HK-2 (cell line): ENCODE results near the gene FBXO30.

Experiments used
- DNase-seq: peaks from one replicate; pipeline ENCODE4 v3.0.0-alpha.2; 2018; ENCODE audit not compliant: unreplicated experiment

FBXO30 gene

GRCh38 chr6:145819994-145820393 is 5.4 kb upstream of the FBXO30 start:
- no peak for DNase-seq

- DNase-seq: no peak
These were observed 4.2 kb upstream of the FBXO30 start for GRCh38 chr6:145818796-145819195.

- DNase-seq: no peak
These were observed 1.8 kb upstream of the FBXO30 start for GRCh38 chr6:145816392-145816791.

DNA sequence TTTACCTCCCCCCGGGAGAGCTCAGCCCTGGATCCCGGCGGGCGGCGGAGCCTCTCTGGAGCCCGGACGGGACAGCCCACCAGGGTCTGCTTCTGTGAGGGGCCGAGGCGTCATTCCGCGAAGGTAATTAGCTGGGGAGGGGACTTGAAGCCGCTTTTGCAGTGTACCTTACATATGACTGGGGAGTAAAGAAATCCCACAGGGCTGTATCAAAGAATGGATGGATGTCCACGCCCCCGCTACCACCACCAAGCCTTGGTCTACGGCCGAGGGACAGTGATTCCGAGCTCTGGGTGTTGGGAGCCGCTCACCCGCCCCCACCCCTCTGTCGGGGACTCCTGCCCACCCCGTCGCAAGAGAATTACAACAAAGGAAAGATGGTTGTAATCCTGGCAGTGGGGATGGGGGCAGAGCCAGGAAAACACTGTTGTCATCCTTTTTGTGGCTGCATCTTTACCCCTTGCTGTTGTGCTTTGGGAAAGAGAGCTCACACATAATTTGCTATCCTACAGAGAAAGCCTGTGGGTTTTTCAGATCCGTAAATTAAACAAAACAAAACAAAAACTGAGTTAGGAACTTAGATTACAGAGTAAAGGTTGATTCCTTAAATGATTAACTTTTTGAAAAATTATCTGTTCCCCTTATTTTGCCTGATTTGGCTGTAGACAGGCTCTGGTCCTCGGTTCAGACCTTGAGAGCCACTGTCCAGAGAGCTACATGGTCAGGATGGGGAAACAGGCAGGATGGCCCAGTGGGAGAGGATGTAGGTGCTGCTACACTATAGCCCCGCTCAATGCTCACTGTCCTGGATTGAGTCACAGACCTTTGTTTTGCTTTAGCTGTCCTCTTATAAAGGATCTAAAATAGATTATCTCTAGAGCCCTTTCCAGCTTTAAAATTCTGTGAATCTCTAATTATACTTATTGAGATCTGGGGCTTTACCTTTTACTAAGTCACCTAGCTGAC is 997 bp upstream of the FBXO30 start:
- peak; percentile 34 for DNase-seq

DNA sequence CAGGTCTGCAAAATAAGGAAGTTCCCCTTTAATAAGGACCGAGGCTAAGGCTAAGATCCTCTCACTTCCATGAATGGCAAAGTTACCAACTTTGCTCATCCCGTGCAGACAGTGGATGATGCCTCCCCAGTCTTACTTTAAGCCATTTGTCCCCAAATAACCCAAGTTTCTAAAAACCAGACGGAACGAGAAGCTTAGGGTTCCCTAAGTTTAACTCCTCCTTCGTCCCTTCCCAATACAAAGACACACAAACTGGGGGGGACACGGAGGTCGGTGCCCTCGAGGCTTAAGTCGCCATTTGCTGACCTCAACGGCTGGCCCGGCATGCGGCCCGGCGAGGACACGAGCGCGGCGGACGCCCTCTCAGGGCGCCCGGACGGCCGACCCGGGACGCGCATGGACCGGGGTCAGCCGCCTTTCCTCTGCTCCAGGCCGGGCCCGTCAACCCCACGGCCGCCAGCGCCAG is 527 bp downstream of the FBXO30 start:
- peak; percentile 37 for DNase-seq

GRCh38 chr6:145813285-145814034 is 1.1 kb downstream of the FBXO30 start:
- DNase-seq: no peak

- no peak for DNase-seq
These were observed 2.9 kb downstream of the FBXO30 start for GRCh38 chr6:145811741-145812140.

DNA sequence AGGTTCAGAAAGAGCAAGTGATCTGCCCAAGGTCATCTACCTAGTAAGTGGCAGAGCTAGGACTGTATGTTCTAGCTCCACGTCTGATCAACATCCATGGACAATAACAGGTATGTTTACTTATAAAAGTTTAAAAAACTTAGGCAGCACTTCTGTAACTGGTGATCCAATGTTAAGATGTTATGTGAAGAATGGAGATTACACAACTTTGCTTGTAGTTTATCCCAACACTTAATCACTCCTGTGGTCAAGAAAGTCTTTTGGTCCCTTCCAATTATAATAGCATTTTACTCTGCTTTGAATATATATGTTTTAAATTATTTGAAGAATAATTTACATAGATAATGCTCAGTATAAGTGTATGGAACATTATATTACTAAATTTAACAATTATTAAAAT is 4.8 kb downstream of the FBXO30 start:
- DNase-seq: no peak

DNA sequence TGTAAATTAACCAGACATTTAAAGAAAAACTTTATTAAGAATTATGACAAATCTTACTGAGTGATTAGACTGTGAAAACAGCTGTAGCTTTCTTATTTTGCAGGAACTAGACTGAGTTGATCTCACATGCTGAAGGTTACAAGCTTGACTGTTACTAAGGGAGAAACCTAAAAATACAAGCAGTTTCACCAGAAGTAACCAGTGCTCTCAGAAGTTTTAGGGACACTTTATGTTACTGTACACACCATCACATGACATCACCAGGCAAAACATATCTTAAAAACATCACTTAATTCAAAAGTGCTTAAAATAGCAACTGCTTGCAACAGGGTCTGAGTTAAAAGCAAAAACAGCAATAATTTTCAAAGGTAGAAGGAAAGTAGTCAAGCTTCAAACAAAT is 5.4 kb downstream of the FBXO30 start:
- no peak for DNase-seq

GRCh38 chr6:145808239-145808638 is 6.4 kb downstream of the FBXO30 start:
- no peak for DNase-seq

- no peak for DNase-seq
These were observed 12.5 kb downstream of the FBXO30 start for GRCh38 chr6:145802141-145802540.

DNA sequence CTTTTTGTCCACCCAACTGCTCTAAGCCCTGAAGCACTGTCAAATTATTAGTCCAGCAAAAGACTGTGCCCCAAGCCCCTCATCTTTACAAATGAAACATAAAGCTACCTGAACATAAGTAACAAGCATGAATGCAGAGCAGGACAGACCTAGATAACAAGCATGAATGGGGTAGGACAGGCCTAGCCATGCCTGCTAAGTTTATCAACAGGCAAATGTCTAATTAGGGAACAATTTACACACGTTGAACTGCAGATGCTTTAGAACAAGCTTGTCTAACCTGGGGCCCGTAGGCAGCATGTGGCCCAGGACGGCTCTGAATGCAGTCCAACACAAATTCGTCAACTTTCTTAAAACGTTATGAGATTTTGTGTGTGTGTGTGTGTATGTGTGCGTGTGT is 13.6 kb downstream of the FBXO30 start:
- DNase-seq: no peak

DNA sequence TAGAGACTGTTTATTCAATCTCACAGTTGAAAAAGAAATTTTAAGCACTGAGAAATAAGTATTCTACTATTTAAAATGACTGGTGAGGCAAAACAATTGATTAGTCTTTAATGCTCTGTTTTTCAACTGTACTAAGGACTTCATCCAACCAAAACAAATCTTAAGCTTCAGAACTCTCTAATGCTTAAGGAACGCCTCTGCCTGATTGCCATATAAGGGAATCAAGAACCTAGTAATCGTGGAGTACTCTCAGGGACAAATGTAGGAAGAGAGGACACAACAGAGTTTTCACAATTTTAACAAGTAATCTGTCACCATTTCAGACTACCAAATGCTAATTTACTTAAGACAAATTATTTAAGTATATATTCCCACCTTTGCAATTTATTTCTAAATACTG is 16.1 kb downstream of the FBXO30 start:
- DNase-seq: no peak

DNA sequence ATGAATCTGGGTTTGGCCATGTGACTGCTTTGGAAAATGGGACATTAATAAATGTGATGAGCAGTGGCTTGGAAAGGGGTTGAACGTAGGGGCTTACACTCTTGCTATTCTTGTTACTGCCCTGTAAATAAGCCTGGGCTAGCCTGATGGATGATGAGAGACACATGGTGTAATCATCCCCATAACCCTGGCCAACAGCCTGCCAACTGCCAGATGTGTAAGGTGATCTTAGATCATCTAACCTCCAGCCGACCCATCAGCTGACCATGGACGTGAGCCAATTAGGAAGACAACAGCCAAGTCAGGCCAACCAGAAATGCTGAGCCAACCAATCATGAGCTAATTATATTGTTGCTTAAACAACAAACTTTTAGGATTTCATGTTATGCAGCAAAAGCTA is 25.2 kb downstream of the FBXO30 start:
- no peak for DNase-seq

- DNase-seq: no peak
These were observed 26.9 kb downstream of the FBXO30 start for GRCh38 chr6:145787688-145788087.

DNA sequence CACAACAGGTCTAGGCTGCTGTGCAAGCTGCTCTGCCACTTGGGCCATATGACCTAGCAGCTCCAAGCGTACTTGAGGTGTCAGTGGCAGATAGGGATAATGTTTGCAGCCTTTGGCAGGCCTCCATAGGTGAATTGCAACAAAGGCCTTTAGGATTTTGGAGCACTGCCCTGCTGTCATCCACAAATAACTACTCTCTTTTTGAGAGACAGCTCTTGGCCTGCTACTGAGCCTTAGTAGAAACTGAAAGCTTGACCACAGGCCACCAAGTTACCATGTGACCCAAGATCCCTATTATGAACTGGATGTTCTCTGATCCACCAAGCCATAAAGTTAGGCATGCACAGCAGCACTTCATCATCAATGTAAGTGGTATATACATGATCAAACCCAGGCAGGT is 29.9 kb downstream of the FBXO30 start:
- no peak for DNase-seq

DNA sequence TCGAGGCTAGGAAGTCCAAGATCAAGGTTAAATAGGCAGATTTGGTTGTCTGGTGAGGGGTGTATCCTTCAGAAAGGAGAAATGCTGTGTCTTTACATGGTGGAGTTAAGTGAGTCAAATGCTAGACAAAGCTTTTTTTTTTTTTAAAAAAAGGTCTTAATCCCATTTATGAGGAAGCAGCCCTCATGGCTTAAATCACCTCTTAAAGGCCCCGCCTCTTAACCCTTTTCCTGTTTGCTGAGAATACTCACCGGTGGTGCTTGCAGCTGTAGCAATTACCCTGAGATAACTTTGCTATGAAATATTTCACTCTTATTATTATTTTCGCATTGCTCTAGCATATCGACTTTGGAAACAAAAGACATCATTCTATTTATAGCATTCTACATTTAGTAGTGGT is 30.8 kb downstream of the FBXO30 start:
- no peak for DNase-seq

- no peak for DNase-seq
These were observed 41.7 kb downstream of the FBXO30 start for GRCh38 chr6:145772846-145773245.

- DNase-seq: no peak
These were observed 49.1 kb downstream of the FBXO30 start for GRCh38 chr6:145765449-145765848.

GRCh38 chr6:145763742-145764141 is 50.9 kb downstream of the FBXO30 start:
- DNase-seq: no peak

DNA sequence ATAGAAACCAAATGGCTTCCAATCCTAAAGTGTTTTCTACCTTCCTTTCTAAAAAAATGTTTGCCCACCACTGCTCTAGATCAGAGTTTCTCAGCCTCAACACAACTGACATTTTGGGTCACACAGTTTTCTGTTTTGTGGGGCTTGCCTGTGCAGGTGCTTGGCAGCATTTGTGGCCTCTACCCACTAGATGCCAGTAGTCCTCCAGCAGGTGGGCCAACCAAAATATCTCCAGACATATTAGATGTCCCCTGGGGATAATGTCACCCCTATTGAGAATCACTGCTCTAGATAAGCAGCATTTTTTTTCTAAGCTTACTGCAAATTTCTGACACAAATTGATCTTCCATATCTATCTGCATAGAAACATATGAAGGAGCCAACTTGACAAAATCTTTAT is 53.0 kb downstream of the FBXO30 start:
- no peak for DNase-seq

DNA sequence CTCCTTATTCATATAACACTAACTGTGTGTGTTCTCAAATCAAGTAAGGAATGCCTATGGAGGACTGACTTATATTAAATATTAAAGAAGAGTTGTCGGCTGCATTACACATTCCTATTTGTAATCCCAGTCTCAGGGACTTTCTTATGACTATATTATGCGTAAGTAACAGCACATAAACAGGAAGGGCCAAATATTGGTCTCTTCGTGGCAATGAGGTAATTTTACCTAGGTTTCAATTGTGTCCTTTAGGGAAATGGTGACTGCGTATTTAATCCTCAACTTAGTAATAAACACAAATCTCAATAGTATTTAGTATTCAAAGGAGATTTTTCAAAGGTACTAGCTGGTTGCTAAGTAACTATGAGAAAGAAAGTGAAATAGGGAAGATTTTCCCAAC is 56.5 kb downstream of the FBXO30 start:
- DNase-seq: no peak

DNA sequence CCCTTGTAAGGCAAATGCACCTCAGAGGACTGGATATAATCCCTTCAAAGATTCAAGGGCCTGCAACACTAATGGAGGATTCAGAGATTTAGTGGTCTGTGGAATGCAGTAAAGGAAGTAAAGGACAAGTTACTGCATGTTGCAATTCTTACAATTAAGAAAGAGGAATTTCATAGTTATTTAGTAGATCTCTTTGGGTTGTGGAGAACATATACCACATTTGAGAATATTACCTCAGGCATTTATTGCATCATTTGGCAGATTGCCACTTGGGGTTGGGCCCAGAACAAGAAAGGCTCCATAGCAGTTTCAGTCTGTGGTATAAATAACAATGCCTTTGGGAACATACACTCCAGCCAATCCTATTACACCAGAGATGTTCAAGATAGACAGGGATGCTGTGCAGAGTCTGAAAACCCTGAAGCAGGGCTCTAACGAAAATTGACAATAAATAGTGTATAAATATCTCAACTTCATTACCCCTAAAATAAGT is 58.4 kb downstream of the FBXO30 start:
- peak; percentile 7 for DNase-seq
